GM12875 (cell line): ENCODE results near the gene AGPAT3.

Experiments
- H3K4me3 ChIP-seq: one replicate; pipeline ENCODE4 v1.5.1; 2011; ENCODE audit warnings: low read depth, low read length, control low read depth
- CTCF ChIP-seq: IDR thresholded peaks from 2 replicates; pipeline ENCODE4 v1.5.1; 2011; ENCODE audit warnings: low read depth, mild to moderate bottlenecking, control low read depth, inconsistent platforms, low read length, moderate library complexity, borderline replicate concordance; ENCODE audit not compliant: insufficient read depth

Gene AGPAT3

GRCh38 chr21:43885721-43886120 lies 20.7 kb downstream of the AGPAT3 start:
- no peak for TF ChIP-seq CTCF
- no peak overlapping the region for H3K4me3 ChIP-seq

- no peak for TF ChIP-seq CTCF
- H3K4me3 ChIP-seq: no peak overlapping the region
Observed at GRCh38 chr21:43886565-43886964, 21.5 kb downstream of the AGPAT3 start.

GRCh38 chr21:43889069-43889468 lies 24.0 kb downstream of the AGPAT3 start:
- no peak overlapping the region for H3K4me3 ChIP-seq
- TF ChIP-seq CTCF: no peak

- H3K4me3 ChIP-seq: no peak overlapping the region
- TF ChIP-seq CTCF: no peak
Observed at GRCh38 chr21:43890042-43890441, 25.0 kb downstream of the AGPAT3 start.

GRCh38 chr21:43892334-43892733 lies 27.3 kb downstream of the AGPAT3 start:
- TF ChIP-seq CTCF: no peak
- H3K4me3 ChIP-seq: no peak overlapping the region

GRCh38 chr21:43892984-43893535 lies 28.0 kb downstream of the AGPAT3 start:
- no peak for TF ChIP-seq CTCF
- no peak overlapping the region for H3K4me3 ChIP-seq

DNA sequence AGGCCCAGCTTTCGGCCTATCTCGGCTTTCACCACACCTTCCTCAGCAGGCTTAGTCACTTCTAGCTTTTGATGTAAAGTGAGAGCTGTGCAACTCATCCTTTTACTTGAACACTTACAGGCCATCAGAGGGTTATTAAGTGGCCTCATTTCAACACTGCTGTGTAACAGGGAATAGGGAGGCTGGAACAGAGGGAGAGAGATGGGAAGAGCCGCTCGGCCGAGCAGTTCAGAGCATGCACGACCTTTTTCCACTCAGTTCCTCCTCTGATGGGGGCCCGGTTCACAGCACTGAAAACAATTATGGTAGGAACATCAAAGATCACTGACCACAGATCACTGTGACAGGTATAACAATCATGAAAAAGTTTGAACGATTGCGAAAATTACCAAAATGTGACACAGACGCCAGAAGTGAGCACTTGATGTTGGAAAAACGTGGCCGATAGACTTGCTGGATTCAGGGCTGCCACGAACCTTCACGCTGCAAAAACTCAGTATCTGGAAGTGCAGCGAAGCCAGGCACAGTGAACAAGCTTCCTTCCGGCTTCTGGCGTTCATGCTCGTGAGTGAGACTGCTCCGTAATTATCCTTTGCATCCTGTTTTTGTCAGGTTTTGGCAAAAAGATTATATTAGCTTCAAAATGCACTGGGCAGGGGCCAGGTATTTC lies 28.6 kb downstream of the AGPAT3 start:
- no peak for TF ChIP-seq CTCF
- peak overlapping the region; percentile 45 for H3K4me3 ChIP-seq
